Fibroblast of upper back skin (primary cell): Measurements from ENCODE around the gene SUZ12.
"Not testable (repeated sequence)": the region's sequence is repeated elsewhere in the genome, so short reads cannot be mapped to it uniquely, and the experiment has no call there.

Experiments
- DNase-seq: peaks from one replicate; pipeline ENCODE4 v3.0.0-alpha.2; 2013

The SUZ12 gene

GRCh38 chr17:31936615-31937609 lies at the start of gene SUZ12:
Gene SUZ12 (plus strand): TSS chr17:31937007. CDS start chr17:31937247, 240 bp downstream.
- peak; percentile 86 for DNase-seq

GRCh38 chr17:31888124-31888523 lies 48.7 kb upstream of the SUZ12 start:
- no peak for DNase-seq

GRCh38 chr17:31900877-31901276 lies 35.9 kb upstream of the SUZ12 start:
- no peak for DNase-seq

- no peak for DNase-seq
These were observed 34.1 kb upstream of the SUZ12 start for GRCh38 chr17:31902693-31903092.

GRCh38 chr17:31903401-31903800 lies 33.4 kb upstream of the SUZ12 start:
- DNase-seq, result no peak

GRCh38 chr17:31907342-31907962 lies 29.4 kb upstream of the SUZ12 start:
- peak; percentile 73 for DNase-seq

GRCh38 chr17:31908386-31908785 lies 28.4 kb upstream of the SUZ12 start:
- DNase-seq, result no peak

GRCh38 chr17:31912705-31913104 lies 24.1 kb upstream of the SUZ12 start:
- DNase-seq, result peak; percentile 20

GRCh38 chr17:31915456-31916100 lies 21.2 kb upstream of the SUZ12 start:
- no peak for DNase-seq

GRCh38 chr17:31916491-31917064 lies 20.2 kb upstream of the SUZ12 start:
- no peak for DNase-seq

- DNase-seq, result no peak
These were observed 19.7 kb upstream of the SUZ12 start for GRCh38 chr17:31917065-31917529.

- DNase-seq, result not testable (repeated sequence)
These were observed 19.1 kb upstream of the SUZ12 start for GRCh38 chr17:31917721-31918120.

GRCh38 chr17:31918701-31919128 lies 18.1 kb upstream of the SUZ12 start:
- no peak for DNase-seq

- peak; percentile 48 for DNase-seq
These were observed 16.8 kb upstream of the SUZ12 start for GRCh38 chr17:31919802-31920525.

GRCh38 chr17:31926100-31926729 lies 10.6 kb upstream of the SUZ12 start:
- DNase-seq, result no peak

GRCh38 chr17:31931756-31932155 lies 5.1 kb upstream of the SUZ12 start:
- no peak for DNase-seq

- no peak for DNase-seq
These were observed 1.3 kb upstream of the SUZ12 start for GRCh38 chr17:31935512-31935911.

- not testable (repeated sequence) for DNase-seq
These were observed 1.3 kb downstream of the SUZ12 start for GRCh38 chr17:31937926-31938641.

GRCh38 chr17:31941916-31942315 lies 5.1 kb downstream of the SUZ12 start:
- not testable (repeated sequence) for DNase-seq

- DNase-seq, result not testable (repeated sequence)
These were observed 5.6 kb downstream of the SUZ12 start for GRCh38 chr17:31942396-31942795.

GRCh38 chr17:31951953-31952352 lies 15.1 kb downstream of the SUZ12 start:
- DNase-seq, result not testable (repeated sequence)
